Pons (tissue), 1 donor: ENCODE measurements around the gene OAS1.

Source experiments
- DNase-seq: peaks from one replicate; pipeline ENCODE4 v3.0.0-alpha.2; 2016; ENCODE audit warnings: low spot score

The OAS1 gene

GRCh38 chr12:112906712-112907414, at the start of gene OAS1:
Gene OAS1 (plus strand): TSS chr12:112906962. CDS start chr12:112907040, 78 bp downstream.
- DNase-seq: peak; percentile 77

GRCh38 chr12:112859291-112859690, 47.5 kb upstream of the OAS1 start:
- DNase-seq: no peak

- DNase-seq: no peak
These were observed 46.6 kb upstream of the OAS1 start for GRCh38 chr12:112860181-112860580.

GRCh38 chr12:112861284-112861683, 45.5 kb upstream of the OAS1 start:
- DNase-seq: no peak

DNA sequence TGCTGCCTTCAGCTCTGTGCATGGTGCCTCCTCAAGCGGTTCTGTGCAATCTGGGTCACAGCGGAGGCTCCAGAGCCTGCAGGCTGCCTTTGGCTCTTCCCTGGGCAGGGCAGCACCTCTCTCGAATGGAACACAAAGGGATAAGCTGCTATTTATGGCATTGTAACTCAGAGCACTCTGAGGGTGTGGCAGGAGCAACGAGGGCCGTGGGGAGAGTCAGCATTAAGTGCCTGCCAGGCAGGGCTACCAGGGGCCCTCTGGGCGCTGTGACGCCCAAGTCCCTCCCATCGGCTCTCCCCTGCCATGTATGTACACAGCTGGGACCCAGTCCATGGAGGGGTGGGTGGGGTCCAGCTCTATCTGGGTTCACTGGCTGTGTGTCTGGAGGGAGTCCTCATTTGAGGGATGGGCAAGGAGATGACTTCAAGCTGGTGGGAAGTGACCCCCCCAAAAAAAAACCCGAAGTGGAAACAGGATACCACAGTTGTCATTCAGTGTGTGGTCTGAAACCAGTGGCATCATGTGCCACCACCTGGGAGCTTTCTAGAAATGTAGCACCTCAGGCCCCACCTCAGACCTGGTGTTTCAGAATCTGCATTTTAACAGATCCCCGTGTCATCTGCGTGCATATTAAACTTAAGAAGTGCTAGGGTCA, 44.0 kb upstream of the OAS1 start:
- no peak for DNase-seq

- DNase-seq: no peak
These were observed 38.2 kb upstream of the OAS1 start for GRCh38 chr12:112868459-112869041.

GRCh38 chr12:112869091-112869490, 37.7 kb upstream of the OAS1 start:
- no peak for DNase-seq

DNA sequence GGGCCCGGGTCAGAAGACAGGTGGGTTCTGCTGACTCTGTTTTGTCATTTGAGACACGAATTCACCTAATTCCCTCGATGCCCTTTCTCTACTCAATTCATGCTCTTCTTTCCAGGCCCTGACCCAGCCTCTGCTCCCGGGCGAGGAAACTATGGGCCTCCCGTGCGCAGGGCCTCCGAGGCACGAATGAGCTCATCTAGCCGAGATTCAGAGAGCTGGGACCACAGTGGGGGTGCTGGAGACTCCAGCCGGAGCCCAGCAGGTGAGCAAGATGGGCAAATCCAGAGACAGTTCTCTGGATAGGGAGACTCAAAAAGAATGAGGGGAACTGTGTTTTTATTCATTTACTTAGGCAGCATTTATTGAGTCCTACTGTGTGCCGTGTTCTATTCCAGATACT, 37.0 kb upstream of the OAS1 start:
- DNase-seq: no peak

DNA sequence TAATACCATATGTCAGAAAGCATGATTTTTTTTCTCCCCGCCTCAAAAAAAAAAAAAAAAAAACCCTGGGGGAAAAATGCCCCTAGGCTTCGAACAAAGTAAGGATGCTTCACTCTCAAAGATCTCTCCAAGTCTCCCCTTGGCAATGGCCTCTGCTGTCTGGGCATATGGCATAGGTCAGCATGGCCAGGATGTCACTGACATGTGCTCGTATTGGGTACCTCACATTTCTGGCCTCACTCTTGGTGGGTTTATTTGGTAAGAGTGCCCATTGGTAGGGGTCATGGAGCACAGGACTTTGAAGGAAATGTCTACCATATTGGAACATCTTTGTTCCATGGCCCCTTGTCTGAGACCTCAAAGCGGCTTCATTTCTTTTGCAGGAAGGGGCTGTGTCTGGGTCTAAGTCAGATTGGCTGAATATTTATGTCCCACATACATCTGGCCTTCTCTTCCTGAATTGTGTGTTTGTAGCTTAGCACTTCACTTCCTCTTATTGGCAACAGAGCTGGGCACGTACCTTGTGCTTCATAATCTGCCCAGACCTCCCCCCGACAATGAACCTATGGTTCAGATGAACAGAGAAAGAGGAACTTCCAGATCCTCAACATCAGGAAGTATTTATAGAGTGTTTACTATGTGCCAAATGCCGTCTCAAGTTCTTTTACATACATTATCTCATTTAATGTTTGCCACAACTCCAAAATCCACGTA, 36.3 kb upstream of the OAS1 start:
- peak; percentile 41 for DNase-seq

- no peak for DNase-seq
These were observed 31.2 kb upstream of the OAS1 start for GRCh38 chr12:112875608-112876007.

DNA sequence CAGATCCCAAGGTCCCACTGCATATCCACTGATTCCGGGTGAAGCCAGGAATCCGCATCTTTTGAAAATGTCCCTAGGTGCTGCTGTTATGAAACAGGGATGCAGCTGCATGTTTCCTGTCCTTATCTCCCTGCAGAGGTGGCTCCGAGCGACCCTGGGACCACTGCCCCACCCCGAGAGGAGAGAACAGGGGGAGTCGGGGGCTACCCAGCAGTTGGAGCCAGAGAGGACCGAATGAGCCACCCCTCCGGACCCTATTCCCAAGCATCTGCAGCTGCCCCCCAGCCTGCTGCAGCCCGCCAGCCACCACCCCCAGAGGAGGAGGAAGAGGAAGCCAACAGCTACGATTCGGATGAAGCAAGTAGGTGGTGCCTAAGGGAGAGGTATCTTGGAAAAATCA, 30.3 kb upstream of the OAS1 start:
- no peak for DNase-seq

- DNase-seq: no peak
These were observed 29.8 kb upstream of the OAS1 start for GRCh38 chr12:112877006-112877405.

- DNase-seq: no peak
These were observed 28.3 kb upstream of the OAS1 start for GRCh38 chr12:112878488-112878887.

- no peak for DNase-seq
These were observed 27.5 kb upstream of the OAS1 start for GRCh38 chr12:112879191-112879705.

GRCh38 chr12:112881602-112882001, 25.2 kb upstream of the OAS1 start:
- DNase-seq: no peak

- DNase-seq: no peak
These were observed 21.5 kb upstream of the OAS1 start for GRCh38 chr12:112885236-112885635.

DNA sequence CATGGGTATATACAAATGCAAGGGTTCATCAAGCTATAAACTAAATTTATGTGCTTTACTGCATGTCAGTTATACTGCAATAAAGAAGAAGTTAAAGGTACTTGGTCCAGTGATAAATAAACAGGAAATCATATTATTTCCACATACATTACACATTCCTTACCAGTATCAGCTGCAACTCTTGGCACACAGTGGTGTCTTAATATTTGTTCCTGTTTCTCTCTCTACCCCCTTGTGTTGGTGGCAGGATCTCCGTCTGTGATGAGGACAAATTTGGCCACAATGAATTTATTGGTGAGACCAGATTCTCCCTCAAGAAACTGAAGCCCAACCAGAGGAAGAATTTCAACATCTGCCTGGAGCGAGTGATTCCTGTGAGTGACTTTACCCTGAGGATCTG, 19.2 kb upstream of the OAS1 start:
- DNase-seq: no peak

DNA sequence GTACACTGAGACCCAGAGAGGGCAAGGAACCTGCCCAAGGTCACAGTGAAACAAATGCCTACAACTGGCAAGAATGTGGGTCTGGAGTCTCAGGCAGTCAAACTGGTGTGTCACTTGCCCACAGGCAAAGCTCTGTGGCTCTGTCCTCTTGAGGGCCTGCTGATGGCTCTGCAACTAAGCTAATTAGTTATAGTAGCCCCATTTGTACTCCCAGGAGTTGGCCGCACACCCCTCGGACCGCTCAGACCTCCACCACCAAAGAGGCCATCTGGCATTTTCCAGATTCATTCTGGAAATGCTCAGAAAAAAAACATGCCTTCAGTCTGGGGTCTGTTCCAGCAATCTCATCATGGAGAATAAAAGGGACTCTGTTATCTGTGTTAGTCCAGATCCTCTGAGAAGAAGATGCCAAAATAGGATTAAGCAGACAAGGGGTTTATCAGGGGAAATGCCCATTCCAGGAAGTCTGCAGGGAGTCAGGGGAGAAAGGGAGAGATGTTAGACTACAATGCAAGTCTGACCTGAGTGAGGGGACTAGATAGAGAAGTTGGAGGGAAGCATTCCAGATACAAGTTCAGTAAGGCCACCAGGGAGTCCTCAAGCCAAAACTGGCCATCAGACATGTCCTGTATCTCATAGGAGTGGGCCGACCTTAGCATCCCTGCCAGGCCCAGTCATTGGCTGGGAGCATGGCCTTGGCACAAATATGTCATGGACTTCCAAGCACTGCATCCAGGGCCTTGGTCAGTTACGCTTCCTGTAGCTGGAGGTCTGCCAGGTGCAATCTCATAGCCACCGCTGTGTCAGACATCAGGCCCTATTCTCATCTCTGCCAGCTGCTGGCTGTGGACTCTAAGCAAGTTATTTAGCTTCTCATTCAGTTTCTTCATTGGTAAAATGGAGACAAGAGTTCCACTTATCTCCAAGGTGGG, 15.4 kb upstream of the OAS1 start:
- DNase-seq: peak; percentile 77

DNA sequence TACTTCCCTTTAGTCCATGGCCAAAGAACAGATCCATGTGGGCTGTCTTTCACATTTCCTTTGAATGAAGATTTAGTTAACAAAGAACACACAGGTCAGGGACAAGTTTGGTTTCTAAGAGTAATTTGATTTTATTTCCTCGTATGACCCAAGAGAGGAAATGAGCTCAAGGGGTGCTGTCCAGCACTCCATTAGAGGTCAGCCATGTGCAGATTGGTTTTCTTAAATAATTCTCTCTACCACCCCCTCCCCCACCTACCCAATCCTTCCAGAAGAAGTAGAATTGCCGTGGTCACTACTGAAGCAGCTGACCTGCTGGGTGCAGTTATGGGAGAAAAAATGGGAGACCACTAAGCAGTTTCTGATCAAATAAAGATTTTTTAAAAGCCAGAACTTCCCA, 13.9 kb upstream of the OAS1 start:
- no peak for DNase-seq

- no peak for DNase-seq
These were observed 12.6 kb upstream of the OAS1 start for GRCh38 chr12:112894128-112894527.

DNA sequence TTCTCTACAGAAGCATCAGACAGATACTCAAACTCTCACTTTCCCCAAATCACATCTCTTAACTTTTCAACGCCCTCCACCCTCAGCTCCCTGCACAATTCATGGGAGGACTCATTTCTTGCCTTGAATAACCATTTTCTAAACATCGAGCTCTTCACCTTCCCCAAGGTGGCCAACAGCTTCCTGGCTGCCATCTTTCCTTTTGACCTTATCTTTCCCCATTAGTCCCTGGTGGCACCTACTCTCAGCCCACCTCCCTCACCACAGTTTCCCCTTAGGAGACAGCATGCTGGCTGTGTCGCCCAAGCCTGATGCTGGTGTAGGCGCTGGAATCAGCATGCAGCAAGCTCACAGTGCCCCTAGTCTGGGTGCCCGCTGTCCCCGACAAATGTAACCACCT, 8.4 kb upstream of the OAS1 start:
- no peak for DNase-seq
